Epithelial cell of proximal tubule (primary cell): ENCODE results near the gene COX11. TPM values are rescaled to one million over a fixed set of nuclear protein-coding genes. Genes with fewer than 3 reads are reported as not detected.

ENCODE experiments used
- DNase-seq: peaks from one replicate; pipeline ENCODE4 v3.0.0-alpha.2; 2011; ENCODE audit warnings: low read depth
- H3K4me3 ChIP-seq: 2 replicates; pipeline ENCODE4 v1.5.1; 2011; ENCODE audit warnings: low read depth, mild to moderate bottlenecking, low read length
- total RNA-seq: library from RNA; depleted of rRNA; stranded (reverse); fragments of >200 nt; gene quantifications from 2 replicates; pipeline ENCODE4 v1.2.3, GENCODE V29; 2015
- TF ChIP-seq, protein P1 (sequence below): conservative IDR thresholded peaks from 2 replicates; pipeline ENCODE4 v1.5.1; 2012; ENCODE audit warnings: low read depth, mild to moderate bottlenecking, low read length

Gene COX11
- total RNA-seq, 1 donor from 2014 or later = 39.3 TPM

DNA sequence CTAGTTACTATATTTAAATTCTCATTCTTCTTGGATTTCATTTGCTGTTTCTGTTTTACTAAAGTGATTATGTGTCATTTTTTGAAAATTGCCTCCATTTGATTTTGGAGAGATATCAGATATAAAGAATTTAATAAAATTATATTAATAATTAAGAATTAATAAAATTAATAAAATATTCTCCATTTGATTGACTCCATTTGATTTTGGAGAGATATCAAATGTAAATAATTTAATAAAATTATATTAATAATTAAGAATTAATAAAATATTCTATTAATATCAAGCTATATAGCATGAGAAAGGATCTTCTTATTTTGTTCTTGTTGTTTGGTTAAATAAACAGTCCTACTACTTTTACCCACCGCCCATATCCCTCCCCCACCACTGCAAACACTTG, 23.1 kb upstream of the COX11 start:
- TF ChIP-seq, protein P1, sequence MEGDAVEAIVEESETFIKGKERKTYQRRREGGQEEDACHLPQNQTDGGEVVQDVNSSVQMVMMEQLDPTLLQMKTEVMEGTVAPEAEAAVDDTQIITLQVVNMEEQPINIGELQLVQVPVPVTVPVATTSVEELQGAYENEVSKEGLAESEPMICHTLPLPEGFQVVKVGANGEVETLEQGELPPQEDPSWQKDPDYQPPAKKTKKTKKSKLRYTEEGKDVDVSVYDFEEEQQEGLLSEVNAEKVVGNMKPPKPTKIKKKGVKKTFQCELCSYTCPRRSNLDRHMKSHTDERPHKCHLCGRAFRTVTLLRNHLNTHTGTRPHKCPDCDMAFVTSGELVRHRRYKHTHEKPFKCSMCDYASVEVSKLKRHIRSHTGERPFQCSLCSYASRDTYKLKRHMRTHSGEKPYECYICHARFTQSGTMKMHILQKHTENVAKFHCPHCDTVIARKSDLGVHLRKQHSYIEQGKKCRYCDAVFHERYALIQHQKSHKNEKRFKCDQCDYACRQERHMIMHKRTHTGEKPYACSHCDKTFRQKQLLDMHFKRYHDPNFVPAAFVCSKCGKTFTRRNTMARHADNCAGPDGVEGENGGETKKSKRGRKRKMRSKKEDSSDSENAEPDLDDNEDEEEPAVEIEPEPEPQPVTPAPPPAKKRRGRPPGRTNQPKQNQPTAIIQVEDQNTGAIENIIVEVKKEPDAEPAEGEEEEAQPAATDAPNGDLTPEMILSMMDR = no peak

GRCh38 chr17:54990118-54990517, 21.7 kb upstream of the COX11 start:
- TF ChIP-seq, protein P1 = no peak
- no peak overlapping the region for H3K4me3 ChIP-seq
- no peak for DNase-seq

More for the DNA sequence above, 23.1 kb upstream of the COX11 start:
- H3K4me3 ChIP-seq = no peak overlapping the region
- no peak for DNase-seq

DNA sequence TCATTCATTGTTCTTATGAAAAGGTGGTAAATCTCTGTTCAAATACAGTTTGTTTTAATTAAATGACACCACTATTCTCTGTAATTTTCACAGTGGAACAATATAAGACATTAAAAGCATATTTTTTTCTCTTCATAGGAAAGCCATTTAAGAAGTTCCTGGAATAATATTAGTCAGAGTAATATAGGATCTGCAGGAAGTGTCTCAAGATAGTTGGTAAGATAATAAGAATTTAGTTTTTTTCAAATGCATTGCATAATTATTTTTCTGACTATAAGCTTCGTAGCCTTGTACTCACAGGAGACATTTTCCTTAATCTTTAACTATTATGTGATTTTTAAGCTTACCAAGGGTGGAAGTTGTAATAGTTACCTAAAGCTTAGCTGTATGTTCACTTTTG, 17.0 kb upstream of the COX11 start:
- no peak for DNase-seq
- TF ChIP-seq, protein P1 = no peak
- no peak overlapping the region for H3K4me3 ChIP-seq

- no peak overlapping the region for H3K4me3 ChIP-seq
- TF ChIP-seq, protein P1 = no peak
- DNase-seq = no peak
Measured at GRCh38 chr17:54983260-54983659, 14.8 kb upstream of the COX11 start.

GRCh38 chr17:54982399-54982798, 13.9 kb upstream of the COX11 start:
- TF ChIP-seq, protein P1 = no peak
- no peak for DNase-seq
- no peak overlapping the region for H3K4me3 ChIP-seq

GRCh38 chr17:54980375-54980774, 11.9 kb upstream of the COX11 start:
- TF ChIP-seq, protein P1 = no peak
- H3K4me3 ChIP-seq = no peak overlapping the region
- DNase-seq = no peak

GRCh38 chr17:54979657-54980056, 11.2 kb upstream of the COX11 start:
- H3K4me3 ChIP-seq = no peak overlapping the region
- no peak for DNase-seq
- TF ChIP-seq, protein P1 = no peak
